B cell (primary cell): ENCODE measurements around the gene FAM53B. TPM values are rescaled to one million over a fixed set of nuclear protein-coding genes. Genes with fewer than 3 reads are reported as not detected.

Experiments used
- ATAC-seq: fragments of 200-7000 bp; cut with Tn5 transposase; one replicate; pipeline ENCODE4 v1.10.0; 2021; ENCODE audit warnings: low read depth, mild to moderate bottlenecking, moderate number of reproducible peaks, moderate library complexity
- CTCF ChIA-PET: fragments of 350-600 bp; sonication (Branson Sonifier 250); formaldehyde crosslinking; loops from one replicate; lab custom pipeline; 2021; ENCODE audit warnings: antibody characterized with exemption, inconsistent platforms; lab: Charles Lee
- POLR2A ChIA-PET: fragments of 350-600 bp; sonication (Branson Sonifier 250); formaldehyde crosslinking; loops from one replicate; lab custom pipeline; 2021; ENCODE audit warnings: antibody characterized with exemption; lab: Charles Lee
- DNase-seq: peaks from one replicate; pipeline ENCODE4 v3.0.0; 2013
- H2AFZ ChIP-seq: 2 replicates; pipeline ENCODE4 v1.6.1; 2012; ENCODE audit warnings: mild to moderate bottlenecking, low read depth, low read length; ENCODE audit not compliant: insufficient read depth, poor library complexity, severe bottlenecking
- H3K27ac ChIP-seq, 2 donors: 1 replicate in 1 of 2; 2 replicates in 1 of 2; pipeline ENCODE4 v1.5.1; 2012 to 2013; ENCODE audit warnings: low read length in 2 of 2, mild to moderate bottlenecking in 2 of 2, moderate library complexity in 1 of 2
- H3K27me3 ChIP-seq, 4 experiments: fragments of 200-600 bp in 1 of 4; sonication (generic) in 1 of 4; replicated peaks in 1 of 4; 1 replicate in 2 of 4; 2 replicates in 2 of 4; pipeline versions ENCODE4 v1.6.1 to v1.7.0; 2013 to 2016; ENCODE audit warnings: low read length in 3 of 4, mild to moderate bottlenecking in 2 of 4, mixed read lengths in 1 of 4, moderate library complexity in 1 of 4; ENCODE audit not compliant: insufficient read depth in 4 of 4, control insufficient read depth in 3 of 4; ENCODE audit errors: control extremely low read depth in 1 of 4
- H3K36me3 ChIP-seq, 2 experiments: replicated peaks in 1 of 2; 1 replicate in 1 of 2; 2 replicates in 1 of 2; pipeline versions ENCODE4 v1.6.1 to v1.7.1; 2013; ENCODE audit warnings: low read length in 1 of 2; ENCODE audit not compliant: insufficient read depth in 2 of 2, control insufficient read depth in 1 of 2; ENCODE audit errors: control extremely low read depth in 1 of 2, extremely low read depth in 1 of 2
- H3K4me1 ChIP-seq, 2 donors: fragments of 200-600 bp in 1 of 2; sonication (generic) in 1 of 2; 1 replicate in 1 of 2; 2 replicates in 1 of 2; pipeline versions ENCODE4 v1.5.1 to v1.6.1; 2013 to 2017; ENCODE audit warnings: low read length in 2 of 2; ENCODE audit not compliant: control insufficient read depth in 2 of 2, insufficient read depth in 2 of 2
- H3K4me2 ChIP-seq: replicated peaks from 2 replicates; pipeline ENCODE3; 2012; ENCODE audit warnings: mild to moderate bottlenecking, low read depth, low read length; ENCODE audit not compliant: poor library complexity, severe bottlenecking
- H3K4me3 ChIP-seq, 5 experiments: fragments of 200-600 bp in 1 of 5; sonication (generic) in 1 of 5; 1 replicate in 3 of 5; 2 replicates in 2 of 5; pipeline versions ENCODE4 v1.5.1 to v1.7.0; 2011 to 2016; ENCODE audit warnings: low read length in 4 of 5, mild to moderate bottlenecking in 4 of 5, low read depth in 2 of 5, control low read depth in 1 of 5, moderate library complexity in 1 of 5; ENCODE audit not compliant: insufficient read depth in 1 of 5; ENCODE audit errors: control extremely low read depth in 1 of 5, extremely low read depth in 1 of 5
- H3K79me2 ChIP-seq: fragments of 200-600 bp; sonication (generic); one replicate; pipeline ENCODE4 v1.6.0; 2016; ENCODE audit warnings: low read length; ENCODE audit not compliant: control insufficient read depth, insufficient read depth
- H3K9ac ChIP-seq: fragments of 200-600 bp; sonication (generic); 2 replicates; pipeline ENCODE4 v1.6.1; 2017; ENCODE audit warnings: mild to moderate bottlenecking, low read length, moderate library complexity
- H3K9me3 ChIP-seq, 3 donors: one replicate each; pipeline versions ENCODE4 v1.6.1 to v1.7.1; 2013; ENCODE audit warnings: low read length in 2 of 3; ENCODE audit not compliant: control insufficient read depth in 2 of 3, insufficient read depth in 1 of 3; ENCODE audit errors: control extremely low read depth in 1 of 3
- H4K20me1 ChIP-seq: 2 replicates; pipeline ENCODE4 v1.6.0; 2012; ENCODE audit warnings: mild to moderate bottlenecking, low read length; ENCODE audit not compliant: insufficient read depth, control insufficient read depth, poor library complexity, severe bottlenecking
- H3K27ac Mint-ChIP-seq: one replicate; pipeline ENCODE4 v1.8.0; 2021; ENCODE audit warnings: mixed read lengths
- H3K27me3 Mint-ChIP-seq: one replicate; pipeline ENCODE4 v1.8.0; 2021; ENCODE audit warnings: mixed read lengths
- H3K4me1 Mint-ChIP-seq: one replicate; pipeline ENCODE4 v1.8.0; 2021; ENCODE audit warnings: mixed read lengths
- H3K4me3 Mint-ChIP-seq: one replicate; pipeline ENCODE4 v1.8.0; 2021; ENCODE audit warnings: mixed read lengths
- H3K9me3 Mint-ChIP-seq: one replicate; pipeline ENCODE4 v1.8.0; 2022; ENCODE audit warnings: mixed read lengths; ENCODE audit not compliant: insufficient read depth
- EZH2 ChIP-seq: IDR thresholded peaks from 2 replicates; pipeline ENCODE4 v1.6.1; 2012; ENCODE audit warnings: borderline replicate concordance, low read depth, mild to moderate bottlenecking, moderate library complexity, low read length; ENCODE audit not compliant: insufficient read depth, poor library complexity, severe bottlenecking
- WGBS: methylation state at CpG from one replicate; pipeline ENCODE4 v1.1.5; 2013; ENCODE audit warnings: missing lambda C conversion rate; ENCODE audit not compliant: insufficient coverage; 5-methylcytosine and 5-hydroxymethylcytosine counted together
- intact Hi-C: fragments of 100-400 bp; cut with micrococcal nuclease; formaldehyde crosslinking; loops from one replicate; pipeline ENCODE4 v1.10.0; 2022
- polyA plus RNA-seq: library from polyadenylated mRNA; depleted of rRNA; stranded (reverse); fragments of >200 nt; gene quantifications from 2 replicates; pipeline ENCODE4 v1.2.3, GENCODE V29; 2012
- total RNA-seq, 2 donors: library from RNA; stranded (reverse); fragments of 120-200 nt in 1 of 2; gene quantifications; 1 replicate in 1 of 2; 2 replicates in 1 of 2; pipeline versions ENCODE4 v1.2.3 to v1.2.4, GENCODE V29; 2013 to 2022
- TF ChIP-seq, protein P1 (sequence below): fragments of 200-600 bp; IDR thresholded peaks from one replicate; pipeline ENCODE4 v1.8.0; 2022; ENCODE audit warnings: antibody characterized with exemption, mild to moderate bottlenecking

FAM53B gene
- total and polyA plus RNA-seq, 2 donors (not counting 1 experiment from before 2014, with no cell fraction given), result 51.2 to 186 TPM

GRCh38 chr10:124654686-124655085 is 89.5 kb downstream of the FAM53B start:
- ATAC-seq, result no peak
- Histone ChIP-seq H3K36me3 (peaks cover 4 to 70% of the 10 kb centered on the region in 2 experiments), H3K27ac (peak overlapping the region; percentile 41 to 92), H3K4me3 (no peak overlapping the region), H3K4me1 (peaks cover 88 to 95% of the 10 kb centered on the region in 2 donors), H4K20me1 (peaks cover 84% of the 10 kb centered on the region), H3K9me3 (no peaks in the 10 kb centered on the region), H2AFZ (no peak overlapping the region), H3K9ac (no peak overlapping the region), H3K4me2 (peak overlapping the region; percentile 18), H3K27me3 (no peaks in the 10 kb centered on the region), H3K79me2 (peaks cover 96% of the 10 kb centered on the region)
- intact Hi-C loops, result no loop called here
- no peak for DNase-seq
- TF ChIP-seq, protein P1, sequence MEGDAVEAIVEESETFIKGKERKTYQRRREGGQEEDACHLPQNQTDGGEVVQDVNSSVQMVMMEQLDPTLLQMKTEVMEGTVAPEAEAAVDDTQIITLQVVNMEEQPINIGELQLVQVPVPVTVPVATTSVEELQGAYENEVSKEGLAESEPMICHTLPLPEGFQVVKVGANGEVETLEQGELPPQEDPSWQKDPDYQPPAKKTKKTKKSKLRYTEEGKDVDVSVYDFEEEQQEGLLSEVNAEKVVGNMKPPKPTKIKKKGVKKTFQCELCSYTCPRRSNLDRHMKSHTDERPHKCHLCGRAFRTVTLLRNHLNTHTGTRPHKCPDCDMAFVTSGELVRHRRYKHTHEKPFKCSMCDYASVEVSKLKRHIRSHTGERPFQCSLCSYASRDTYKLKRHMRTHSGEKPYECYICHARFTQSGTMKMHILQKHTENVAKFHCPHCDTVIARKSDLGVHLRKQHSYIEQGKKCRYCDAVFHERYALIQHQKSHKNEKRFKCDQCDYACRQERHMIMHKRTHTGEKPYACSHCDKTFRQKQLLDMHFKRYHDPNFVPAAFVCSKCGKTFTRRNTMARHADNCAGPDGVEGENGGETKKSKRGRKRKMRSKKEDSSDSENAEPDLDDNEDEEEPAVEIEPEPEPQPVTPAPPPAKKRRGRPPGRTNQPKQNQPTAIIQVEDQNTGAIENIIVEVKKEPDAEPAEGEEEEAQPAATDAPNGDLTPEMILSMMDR, result no peak
- TF ChIP-seq EZH2, result no peak
- CTCF ChIA-PET, result interaction anchor here (1.1 to 2.8 kb wide), 8 partner anchors 16 to 120 kb away, joined by 3 to 12 read pairs (median 4); no protein-coding TSS in a partner anchor
- POLR2A ChIA-PET, result no interaction called here
- WGBS, result 59% methylated on average over 6 of the region's 7 CpGs
- Mint-ChIP-seq H3K27me3 (no peaks in the 10 kb centered on the region), H3K9me3 (no peaks in the 10 kb centered on the region), H3K27ac (peak overlapping the region; percentile 92), H3K4me1 (peaks cover 91% of the 10 kb centered on the region), H3K4me3 (no peak overlapping the region)

DNA sequence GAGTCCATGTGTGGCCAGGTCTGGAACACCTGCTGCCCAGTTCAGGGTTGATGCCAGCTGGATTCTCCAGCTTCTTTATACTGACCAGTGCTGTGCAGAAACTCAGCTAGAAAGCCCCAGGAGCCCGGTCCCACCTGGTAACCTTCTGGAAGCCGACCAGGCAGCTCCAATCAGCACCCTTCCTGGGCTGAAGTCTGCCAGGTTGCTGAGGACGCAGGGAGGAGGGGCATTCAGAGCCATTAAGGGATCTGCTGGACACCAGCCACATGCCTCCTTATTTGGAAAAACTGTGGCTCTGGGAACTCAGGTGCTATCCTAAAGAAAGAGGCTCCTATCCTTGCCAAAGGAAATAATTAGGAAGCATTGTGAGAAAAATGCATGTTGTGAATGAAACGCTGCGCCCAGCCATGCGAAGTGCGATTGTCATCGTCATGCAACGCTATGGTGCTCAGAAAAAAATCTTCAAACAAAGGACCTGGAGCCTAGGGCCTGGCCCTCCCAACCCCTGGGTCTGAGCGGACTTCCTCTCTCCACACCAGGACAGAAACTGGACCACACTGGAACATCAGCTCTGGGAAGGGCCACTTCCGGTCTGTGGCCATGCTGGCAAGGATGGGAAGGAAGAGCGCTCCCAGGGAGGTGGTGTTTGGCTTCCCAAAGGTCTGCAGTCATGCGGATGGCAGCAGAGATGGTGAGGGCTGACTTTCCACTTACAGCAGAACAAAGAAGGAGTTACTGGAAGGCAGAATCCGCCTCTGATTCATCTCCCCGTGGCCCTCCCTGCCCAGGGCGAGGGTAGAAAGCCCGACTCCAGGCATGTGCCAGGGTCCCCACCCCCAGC is 90.1 kb downstream of the FAM53B start:
- H3K36me3 ChIP-seq, result peaks cover 4 to 76% of the 10 kb centered on the region in 2 experiments
- CTCF ChIA-PET, result interaction anchor here (1.1 to 2.8 kb wide), 8 partner anchors 17 to 119 kb away, joined by 3 to 12 read pairs (median 4); no protein-coding TSS in a partner anchor
- no peak for ATAC-seq

More for the DNA sequence above, 90.1 kb downstream of the FAM53B start:
- WGBS, result 99% methylated on average over 7 of the region's 17 CpGs
- H3K4me3 ChIP-seq, result no peak overlapping the region
- no peak overlapping the region for H3K9ac ChIP-seq
- intact Hi-C loops, result no loop called here
- H3K27ac ChIP-seq, result peak overlapping the region; percentile 41 to 92
- H3K27ac Mint-ChIP-seq, result peak overlapping the region; percentile 92
- H3K79me2 ChIP-seq, result peaks cover 96% of the 10 kb centered on the region
- H3K4me1 Mint-ChIP-seq, result peaks cover 91% of the 10 kb centered on the region
- no peaks in the 10 kb centered on the region for H3K27me3 ChIP-seq
- H3K9me3 Mint-ChIP-seq, result no peaks in the 10 kb centered on the region
- H2AFZ ChIP-seq, result no peak overlapping the region
- no peak overlapping the region for H3K4me3 Mint-ChIP-seq
- no peak for TF ChIP-seq EZH2
- TF ChIP-seq, protein P1, result no peak
- H4K20me1 ChIP-seq, result peaks cover 77% of the 10 kb centered on the region
- peak overlapping the region; percentile 73 for H3K4me2 ChIP-seq
- peaks cover 88 to 95% of the 10 kb centered on the region in 2 donors for H3K4me1 ChIP-seq
- no peaks in the 10 kb centered on the region for H3K9me3 ChIP-seq
- no peak for DNase-seq
- no peaks in the 10 kb centered on the region for H3K27me3 Mint-ChIP-seq
- POLR2A ChIA-PET, result interaction anchor here (0.5 kb wide), 1 partner anchor 35 kb away, joined by 3 read pairs; no protein-coding TSS in a partner anchor
